GM12874 (cell line): ENCODE data around the gene AIG1.

ENCODE experiments used
- TF ChIP-seq, protein P1 (sequence below): IDR thresholded peaks from 2 replicates; pipeline ENCODE4 v1.5.1; 2011; ENCODE audit warnings: low read depth, mild to moderate bottlenecking, control low read depth, low read length, moderate library complexity; ENCODE audit not compliant: insufficient read depth

The AIG1 gene

DNA sequence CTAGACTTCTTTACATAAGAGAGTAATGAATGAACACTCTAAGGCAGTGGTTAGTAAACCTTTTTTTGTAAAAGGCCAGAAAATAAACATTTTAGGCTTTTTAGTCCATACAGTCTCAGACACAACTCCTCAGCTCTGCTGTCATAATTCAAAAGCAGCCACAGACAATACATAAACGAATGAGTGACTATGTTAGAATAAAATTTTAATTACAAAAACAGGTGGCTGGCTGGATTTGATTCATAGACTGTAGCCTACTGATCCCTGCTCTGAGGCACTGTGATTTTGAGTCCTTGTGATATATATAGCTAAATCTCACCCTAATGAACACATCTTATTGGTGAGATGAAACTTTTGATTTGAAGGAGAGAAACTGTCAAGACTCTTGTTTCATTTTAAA is 155.1 kb downstream of the AIG1 start:
- TF ChIP-seq, protein P1, sequence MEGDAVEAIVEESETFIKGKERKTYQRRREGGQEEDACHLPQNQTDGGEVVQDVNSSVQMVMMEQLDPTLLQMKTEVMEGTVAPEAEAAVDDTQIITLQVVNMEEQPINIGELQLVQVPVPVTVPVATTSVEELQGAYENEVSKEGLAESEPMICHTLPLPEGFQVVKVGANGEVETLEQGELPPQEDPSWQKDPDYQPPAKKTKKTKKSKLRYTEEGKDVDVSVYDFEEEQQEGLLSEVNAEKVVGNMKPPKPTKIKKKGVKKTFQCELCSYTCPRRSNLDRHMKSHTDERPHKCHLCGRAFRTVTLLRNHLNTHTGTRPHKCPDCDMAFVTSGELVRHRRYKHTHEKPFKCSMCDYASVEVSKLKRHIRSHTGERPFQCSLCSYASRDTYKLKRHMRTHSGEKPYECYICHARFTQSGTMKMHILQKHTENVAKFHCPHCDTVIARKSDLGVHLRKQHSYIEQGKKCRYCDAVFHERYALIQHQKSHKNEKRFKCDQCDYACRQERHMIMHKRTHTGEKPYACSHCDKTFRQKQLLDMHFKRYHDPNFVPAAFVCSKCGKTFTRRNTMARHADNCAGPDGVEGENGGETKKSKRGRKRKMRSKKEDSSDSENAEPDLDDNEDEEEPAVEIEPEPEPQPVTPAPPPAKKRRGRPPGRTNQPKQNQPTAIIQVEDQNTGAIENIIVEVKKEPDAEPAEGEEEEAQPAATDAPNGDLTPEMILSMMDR: no peak

- TF ChIP-seq, protein P1: no peak
Measured at GRCh38 chr6:143218233-143218632, 157.5 kb downstream of the AIG1 start.

DNA sequence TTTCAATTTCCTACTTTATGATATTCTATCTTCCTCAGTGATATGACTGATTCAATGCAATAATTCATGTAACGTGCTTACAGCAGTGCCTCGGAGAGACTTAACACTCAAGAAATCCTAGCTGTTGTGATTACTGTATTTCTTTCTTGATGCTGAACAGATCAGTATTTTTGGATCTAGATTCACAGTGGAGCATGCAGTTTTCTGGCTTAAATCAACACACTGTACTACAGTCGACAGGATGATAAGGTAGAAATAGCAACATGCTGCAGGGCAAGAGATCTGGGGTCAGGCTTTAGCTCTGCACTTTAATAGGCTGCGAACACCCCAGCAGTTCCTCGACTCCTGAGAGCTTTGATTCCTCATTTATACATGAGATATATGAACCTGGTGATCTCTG is 161.0 kb downstream of the AIG1 start:
- TF ChIP-seq, protein P1: no peak

GRCh38 chr6:143222310-143222709 is 161.6 kb downstream of the AIG1 start:
- TF ChIP-seq, protein P1: no peak

DNA sequence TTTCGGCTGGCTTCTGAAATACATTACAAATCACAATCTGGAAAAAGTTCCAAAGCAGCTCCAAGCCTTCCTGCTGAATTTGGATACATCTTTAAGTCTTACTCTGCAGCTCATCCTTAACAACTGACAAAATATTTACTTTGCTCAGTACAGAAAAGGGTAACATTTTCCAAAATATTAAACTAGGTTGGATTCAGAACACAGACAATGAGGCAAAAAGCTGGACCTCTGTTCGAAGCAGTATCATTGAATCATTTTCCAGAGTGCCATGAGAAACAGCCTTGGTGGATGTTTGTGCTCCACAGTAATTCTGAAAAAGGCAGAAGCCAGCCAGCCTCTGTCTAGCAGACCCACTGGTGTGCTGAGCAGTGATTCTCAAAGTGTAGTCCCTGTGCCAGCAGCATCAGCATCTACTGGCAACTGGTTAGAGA is 162.1 kb downstream of the AIG1 start:
- TF ChIP-seq, protein P1: no peak

DNA sequence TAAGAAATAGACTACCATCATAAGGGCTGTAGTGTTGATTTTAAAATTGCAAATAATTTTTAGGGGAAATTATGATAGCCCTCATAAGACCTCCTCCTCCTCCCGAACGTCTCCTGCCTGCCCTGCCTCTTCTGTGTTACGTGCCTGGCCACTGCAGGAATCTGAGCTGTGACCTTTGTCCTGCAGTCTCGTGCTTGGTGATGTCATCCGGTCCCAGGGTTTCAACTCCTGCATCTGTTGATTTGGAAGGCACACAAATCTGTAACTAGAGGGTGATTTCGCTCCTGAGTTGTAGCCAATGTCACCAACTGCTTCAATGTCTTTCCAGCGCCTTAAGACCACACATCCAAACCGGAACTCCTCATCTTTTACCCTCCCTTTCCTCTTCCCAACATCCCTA is 163.2 kb downstream of the AIG1 start:
- TF ChIP-seq, protein P1: no peak

DNA sequence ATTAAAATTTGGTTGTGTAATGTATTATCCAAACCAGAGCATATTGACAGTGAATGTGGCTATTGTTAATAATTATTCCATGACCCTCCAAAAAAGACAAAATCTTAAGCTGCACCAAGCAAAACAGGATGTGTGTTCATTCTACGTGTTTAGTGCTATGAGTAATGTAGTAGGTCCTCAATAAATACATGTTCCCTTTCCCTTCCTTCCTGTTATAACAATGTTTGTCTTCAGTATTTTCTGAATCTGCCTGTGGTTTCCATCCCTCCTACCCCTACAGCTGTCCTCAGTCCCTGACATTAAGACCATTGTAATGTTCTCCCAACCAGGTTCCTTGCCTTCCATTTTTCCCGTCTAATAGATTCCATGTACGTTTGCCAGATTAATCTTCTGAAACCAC is 163.8 kb downstream of the AIG1 start:
- TF ChIP-seq, protein P1: no peak

- TF ChIP-seq, protein P1: no peak
Measured at GRCh38 chr6:143225929-143226328, 165.2 kb downstream of the AIG1 start.
